Measurements from ENCODE around the gene LIN7B. TPM values are rescaled to one million over a fixed set of nuclear protein-coding genes. Genes with fewer than 3 reads are reported as not detected.
A peak's percentile ranks its signal among the peaks of the same experiment; 100 is the strongest.

The LIN7B gene
- total RNA-seq, 3 donors from 2014 or later = 8.5 to 17.6 (median 11.8) TPM

GRCh38 chr19:49109569-49110233, 4.5 kb upstream of the LIN7B start:
- H3K27me3 ChIP-seq = no peaks in the 10 kb centered on the region
- no peaks in the 10 kb centered on the region for H3K36me3 ChIP-seq
- TF ChIP-seq CTCF (IDR thresholded peaks at IDR 0.05) = no peak
- TF ChIP-seq POLR2A (IDR thresholded peaks at IDR 0.05) = no peak
- no peak for TF ChIP-seq POLR2AphosphoS5 (IDR thresholded peaks at IDR 0.05)
- DNase-seq (ENCODE audit: low spot score in 2 of 2) = no peak
- intact Hi-C loops (cut with DNase I; ENCODE audit: low total_unique reads) = no loop called here
- H3K4me1 ChIP-seq = peaks cover 0 to 3% of the 10 kb centered on the region in 2 donors
- H3K9me3 ChIP-seq = no peaks in the 10 kb centered on the region
- no peak overlapping the region for H3K27ac ChIP-seq
- no peak overlapping the region for H3K4me3 ChIP-seq

GRCh38 chr19:49110567-49110966, 3.6 kb upstream of the LIN7B start:
- intact Hi-C loops (cut with DNase I; ENCODE audit: low total_unique reads) = no loop called here
- H3K4me1 ChIP-seq = peaks cover 0 to 3% of the 10 kb centered on the region in 2 donors
- H3K4me3 ChIP-seq = no peak overlapping the region
- H3K27ac ChIP-seq = no peak overlapping the region
- H3K9me3 ChIP-seq = no peaks in the 10 kb centered on the region
- TF ChIP-seq POLR2A (IDR thresholded peaks at IDR 0.05) = no peak
- TF ChIP-seq POLR2AphosphoS5 (IDR thresholded peaks at IDR 0.05) = no peak
- TF ChIP-seq CTCF (IDR thresholded peaks at IDR 0.05) = no peak
- no peak for DNase-seq (ENCODE audit: low spot score in 2 of 2)
- H3K27me3 ChIP-seq = no peaks in the 10 kb centered on the region
- no peaks in the 10 kb centered on the region for H3K36me3 ChIP-seq

- H3K4me3 ChIP-seq = no peak overlapping the region
- peaks cover 0 to 3% of the 10 kb centered on the region in 2 donors for H3K4me1 ChIP-seq
- no peaks in the 10 kb centered on the region for H3K27me3 ChIP-seq
- DNase-seq (ENCODE audit: low spot score in 2 of 2) = no peak
- intact Hi-C loops (cut with DNase I; ENCODE audit: low total_unique reads) = no loop called here
- no peak for TF ChIP-seq CTCF (IDR thresholded peaks at IDR 0.05)
- no peak for TF ChIP-seq POLR2A (IDR thresholded peaks at IDR 0.05)
- TF ChIP-seq POLR2AphosphoS5 (IDR thresholded peaks at IDR 0.05) = no peak
- no peaks in the 10 kb centered on the region for H3K9me3 ChIP-seq
- no peaks in the 10 kb centered on the region for H3K36me3 ChIP-seq
- no peak overlapping the region for H3K27ac ChIP-seq
Measured at GRCh38 chr19:49111218-49111998, 2.8 kb upstream of the LIN7B start.

GRCh38 chr19:49114630-49115363, 627 bp downstream of the LIN7B start:
- H3K4me3 ChIP-seq = peak overlapping the region; percentile 75 to 95 (median 91)
- no peaks in the 10 kb centered on the region for H3K36me3 ChIP-seq
- H3K27ac ChIP-seq = peak overlapping the region; percentile 69 to 78
- no peaks in the 10 kb centered on the region for H3K9me3 ChIP-seq
- DNase-seq (ENCODE audit: low spot score in 2 of 2) = no peak
- intact Hi-C loops (cut with DNase I; ENCODE audit: low total_unique reads) = loop anchor here (5.0 kb wide), 1 partner anchor 1417 kb away; no protein-coding TSS in a partner anchor
- H3K4me1 ChIP-seq = peaks cover 0 to 11% of the 10 kb centered on the region in 2 donors
- no peaks in the 10 kb centered on the region for H3K27me3 ChIP-seq
- TF ChIP-seq POLR2A (IDR thresholded peaks at IDR 0.05) (no peak), POLR2AphosphoS5 (IDR thresholded peaks at IDR 0.05) (no peak), CTCF (IDR thresholded peaks at IDR 0.05) (no peak)

Measured in breast epithelium (tissue), 4 donors.